Vagina (tissue), 2 donors: Measurements from ENCODE around the gene GJC2. TPM values are rescaled to one million over a fixed set of nuclear protein-coding genes. Genes with fewer than 3 reads are reported as not detected.

Experiments
- DNase-seq, 2 donors: peaks; one replicate each; pipeline ENCODE4 v3.0.0-alpha.2; 2017; ENCODE audit errors: extremely low spot score in 2 of 2
- H3K27ac ChIP-seq: fragments of 200-600 bp; sonication (generic); one replicate; pipeline ENCODE4 v1.5.1; 2019
- H3K27me3 ChIP-seq: fragments of 200-600 bp; sonication (generic); one replicate; pipeline ENCODE4 v1.5.1; 2019
- H3K36me3 ChIP-seq, 2 donors: fragments of 200-600 bp; sonication (generic); one replicate each; pipeline ENCODE4 v1.5.1; 2017 to 2019
- H3K4me1 ChIP-seq: fragments of 200-600 bp; sonication (generic); one replicate; pipeline ENCODE4 v1.5.1; 2019
- H3K4me3 ChIP-seq, 2 donors: fragments of 200-600 bp; sonication (generic); 1 replicate in 1 of 2; 2 replicates in 1 of 2; pipeline ENCODE4 v1.5.1; 2016 to 2019
- H3K9me3 ChIP-seq: fragments of 200-600 bp; sonication (generic); one replicate; pipeline ENCODE4 v1.5.1; 2019
- CTCF ChIP-seq, 3 experiments: fragments of 450-650 bp in 2 of 3; fragments of 200-600 bp in 1 of 3; sonication (generic) in 1 of 3; IDR thresholded peaks; one replicate each; pipeline ENCODE4 v1.5.1; 2017 to 2019; ENCODE audit warnings: antibody characterized with exemption in 3 of 3, mild to moderate bottlenecking in 2 of 3, moderate library complexity in 2 of 3
- POLR2A ChIP-seq, 2 donors: fragments of 450-650 bp; IDR thresholded peaks; one replicate each; pipeline ENCODE4 v1.6.1; 2017; ENCODE audit warnings: antibody characterized with exemption in 2 of 2, mild to moderate bottlenecking in 2 of 2, moderate library complexity in 2 of 2
- POLR2AphosphoS5 ChIP-seq, 2 donors: sonication (generic); formaldehyde crosslinking; IDR thresholded peaks; one replicate each; pipeline ENCODE4 v1.9.0; 2017; ENCODE audit warnings: antibody characterized with exemption in 2 of 2, mild to moderate bottlenecking in 2 of 2, low read depth in 1 of 2; ENCODE audit not compliant: insufficient read depth in 1 of 2
- intact Hi-C: fragments of 100-400 bp; cut with DNase I; formaldehyde crosslinking; loops from one replicate; pipeline ENCODE4 v1.15.1; 2023
- total RNA-seq: library from RNA; depleted of rRNA; stranded (reverse); fragments of >200 nt; gene quantifications from one replicate; pipeline ENCODE4 v1.2.3, GENCODE V29; 2016

The GJC2 gene
- total RNA-seq, 1 donor from 2014 or later, result 4.4 TPM

DNA sequence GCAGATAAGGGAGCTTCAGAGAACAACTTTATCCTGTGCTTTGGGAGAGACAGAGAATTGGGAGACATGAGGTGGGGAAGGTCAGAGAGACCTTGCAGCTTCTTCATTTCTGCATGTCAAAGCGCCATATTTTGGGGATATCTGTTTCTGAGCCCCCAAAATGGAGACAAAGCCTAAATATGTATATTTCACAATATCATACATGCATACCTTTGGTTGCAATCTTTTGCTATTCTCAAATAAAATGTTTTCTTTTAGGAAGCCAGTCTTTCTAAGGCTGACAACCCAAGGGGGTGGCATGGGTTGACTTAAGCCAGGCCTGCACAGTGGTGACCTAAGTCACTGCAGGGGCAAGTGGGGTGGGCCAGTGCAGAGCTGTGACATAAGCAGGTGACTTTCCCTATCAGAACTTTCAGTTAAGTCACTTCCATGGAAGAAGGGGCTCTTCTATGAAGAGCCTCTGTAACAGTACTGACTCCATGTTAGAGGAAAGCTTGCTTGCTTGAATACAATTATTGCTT is 26.7 kb upstream of the GJC2 start:
- no peaks in the 10 kb centered on the region for H3K36me3 ChIP-seq
- DNase-seq, result no peak
- H3K27me3 ChIP-seq, result no peaks in the 10 kb centered on the region
- no peak overlapping the region for H3K4me3 ChIP-seq
- peaks cover 9% of the 10 kb centered on the region for H3K4me1 ChIP-seq
- H3K9me3 ChIP-seq, result no peaks in the 10 kb centered on the region
- no peak overlapping the region for H3K27ac ChIP-seq
- TF ChIP-seq POLR2A (IDR thresholded peaks at IDR 0.05) (no peak), POLR2AphosphoS5 (IDR thresholded peaks at IDR 0.05; ENCODE audit: insufficient read depth in 1 of 2, low read depth in 1 of 2) (no peak), CTCF (IDR thresholded peaks at IDR 0.05) (no peak)
- intact Hi-C loops, result no loop called here

- TF ChIP-seq POLR2A (IDR thresholded peaks at IDR 0.05) (no peak), POLR2AphosphoS5 (IDR thresholded peaks at IDR 0.05; ENCODE audit: insufficient read depth in 1 of 2, low read depth in 1 of 2) (no peak), CTCF (IDR thresholded peaks at IDR 0.05) (no peak)
- Histone ChIP-seq H3K9me3 (no peaks in the 10 kb centered on the region), H3K4me3 (no peak overlapping the region), H3K27me3 (no peaks in the 10 kb centered on the region), H3K4me1 (peaks cover 9% of the 10 kb centered on the region), H3K27ac (no peak overlapping the region), H3K36me3 (no peaks in the 10 kb centered on the region)
- no peak for DNase-seq
- intact Hi-C loops, result no loop called here
These were observed 26.2 kb upstream of the GJC2 start for GRCh38 chr1:228123505-228123904.

GRCh38 chr1:228125185-228125584 is 24.5 kb upstream of the GJC2 start:
- TF ChIP-seq POLR2AphosphoS5 (IDR thresholded peaks at IDR 0.05; ENCODE audit: insufficient read depth in 1 of 2, low read depth in 1 of 2), result no peak
- no peak for TF ChIP-seq POLR2A (IDR thresholded peaks at IDR 0.05)
- no peak for TF ChIP-seq CTCF (IDR thresholded peaks at IDR 0.05)
- Histone ChIP-seq H3K4me1 (peaks cover 6% of the 10 kb centered on the region), H3K36me3 (no peaks in the 10 kb centered on the region), H3K4me3 (no peak overlapping the region), H3K9me3 (no peaks in the 10 kb centered on the region), H3K27ac (no peak overlapping the region), H3K27me3 (no peaks in the 10 kb centered on the region)
- DNase-seq, result no peak
- intact Hi-C loops, result no loop called here

- H3K4me1 ChIP-seq, result peaks cover 6% of the 10 kb centered on the region
- H3K36me3 ChIP-seq, result no peaks in the 10 kb centered on the region
- no peak for TF ChIP-seq POLR2A (IDR thresholded peaks at IDR 0.05)
- DNase-seq, result no peak
- intact Hi-C loops, result loop anchor here (10.0 kb wide), 1 partner anchor 353 kb away; the partner anchor contains the start of gene RNF187
- no peaks in the 10 kb centered on the region for H3K27me3 ChIP-seq
- no peak overlapping the region for H3K27ac ChIP-seq
- no peaks in the 10 kb centered on the region for H3K9me3 ChIP-seq
- H3K4me3 ChIP-seq, result no peak overlapping the region
These were observed 18.0 kb upstream of the GJC2 start for GRCh38 chr1:228131766-228132165.

DNA sequence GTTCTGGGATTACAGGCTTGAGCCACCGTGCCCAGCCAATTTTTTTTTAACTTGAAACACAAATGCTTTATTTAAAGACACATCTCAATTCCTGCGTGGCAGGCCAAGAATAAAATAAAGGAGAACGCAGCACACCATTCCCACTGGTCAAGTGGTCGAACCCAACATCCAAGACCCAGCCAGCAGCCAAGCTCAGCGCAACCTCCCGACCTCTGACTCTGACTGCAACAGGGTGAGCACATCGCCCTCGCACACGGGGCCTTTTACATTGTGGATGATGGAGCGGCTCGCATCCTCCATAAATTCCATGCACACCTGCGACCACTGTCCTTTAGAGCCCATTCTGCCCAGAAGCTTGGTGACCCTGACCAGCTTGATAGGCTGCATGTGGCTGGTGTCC is 15.1 kb upstream of the GJC2 start:
- TF ChIP-seq POLR2A (IDR thresholded peaks at IDR 0.05), result no peak
- no peak for TF ChIP-seq POLR2AphosphoS5 (IDR thresholded peaks at IDR 0.05; ENCODE audit: insufficient read depth in 1 of 2, low read depth in 1 of 2)
- no peak for TF ChIP-seq CTCF (IDR thresholded peaks at IDR 0.05)
- Histone ChIP-seq H3K9me3 (no peaks in the 10 kb centered on the region), H3K27me3 (no peaks in the 10 kb centered on the region), H3K27ac (no peak overlapping the region), H3K36me3 (no peaks in the 10 kb centered on the region), H3K4me1 (peaks cover 6% of the 10 kb centered on the region), H3K4me3 (no peak overlapping the region)
- intact Hi-C loops, result loop anchor here (10.0 kb wide), 1 partner anchor 350 kb away; the partner anchor contains the start of gene RNF187
- no peak for DNase-seq
